Ascending aorta (tissue), 2 donors: Measurements from ENCODE around the gene TRIM47. TPM values are rescaled to one million over a fixed set of nuclear protein-coding genes. Genes with fewer than 3 reads are reported as not detected.
"Not testable (repeated sequence)": the region's sequence is repeated elsewhere in the genome, so short reads cannot be mapped to it uniquely, and the experiment has no call there.

Source experiments
- DNase-seq, 2 donors: peaks; one replicate each; pipeline ENCODE4 v3.0.0-alpha.2; 2019; ENCODE audit warnings: low spot score in 2 of 2
- H3K27ac ChIP-seq, 2 donors: fragments of 200-600 bp; sonication (generic); one replicate each; pipeline ENCODE4 v1.5.1; 2016 to 2017; ENCODE audit warnings: mild to moderate bottlenecking in 1 of 2
- H3K27me3 ChIP-seq: fragments of 200-600 bp; sonication (generic); one replicate; pipeline ENCODE4 v1.5.1; 2017
- H3K36me3 ChIP-seq, 2 donors: fragments of 200-600 bp; sonication (generic); one replicate each; pipeline ENCODE4 v1.5.1; 2016
- H3K4me1 ChIP-seq, 2 donors: fragments of 200-600 bp; sonication (generic); one replicate each; pipeline ENCODE4 v1.5.1; 2016 to 2017; ENCODE audit warnings: mild to moderate bottlenecking in 1 of 2
- H3K4me3 ChIP-seq, 2 donors: fragments of 200-600 bp; sonication (generic); one replicate each; pipeline ENCODE4 v1.5.1; 2016 to 2017; ENCODE audit warnings: mild to moderate bottlenecking in 1 of 2
- H3K9me3 ChIP-seq, 2 donors: fragments of 200-600 bp; sonication (generic); one replicate each; pipeline ENCODE4 v1.5.1; 2016
- intact Hi-C: fragments of 100-400 bp; cut with DNase I; formaldehyde crosslinking; loops from one replicate; pipeline ENCODE4 v1.15.1; 2023
- total RNA-seq: library from RNA; depleted of rRNA; stranded (reverse); fragments of >200 nt; gene quantifications from one replicate; pipeline ENCODE4 v1.1.0, GENCODE V29; 2016
- TF ChIP-seq, protein P1 (sequence below), 3 experiments: fragments of 200-600 bp in 2 of 3; fragments of 450-650 bp in 1 of 3; sonication (generic) in 2 of 3; IDR thresholded peaks; one replicate each; pipeline ENCODE4 v1.5.1; 2016 to 2019; ENCODE audit warnings: antibody characterized with exemption in 3 of 3, mild to moderate bottlenecking in 1 of 3, moderate library complexity in 1 of 3

Gene TRIM47
- total RNA-seq, 1 donor from 2014 or later, result 132 TPM

DNA sequence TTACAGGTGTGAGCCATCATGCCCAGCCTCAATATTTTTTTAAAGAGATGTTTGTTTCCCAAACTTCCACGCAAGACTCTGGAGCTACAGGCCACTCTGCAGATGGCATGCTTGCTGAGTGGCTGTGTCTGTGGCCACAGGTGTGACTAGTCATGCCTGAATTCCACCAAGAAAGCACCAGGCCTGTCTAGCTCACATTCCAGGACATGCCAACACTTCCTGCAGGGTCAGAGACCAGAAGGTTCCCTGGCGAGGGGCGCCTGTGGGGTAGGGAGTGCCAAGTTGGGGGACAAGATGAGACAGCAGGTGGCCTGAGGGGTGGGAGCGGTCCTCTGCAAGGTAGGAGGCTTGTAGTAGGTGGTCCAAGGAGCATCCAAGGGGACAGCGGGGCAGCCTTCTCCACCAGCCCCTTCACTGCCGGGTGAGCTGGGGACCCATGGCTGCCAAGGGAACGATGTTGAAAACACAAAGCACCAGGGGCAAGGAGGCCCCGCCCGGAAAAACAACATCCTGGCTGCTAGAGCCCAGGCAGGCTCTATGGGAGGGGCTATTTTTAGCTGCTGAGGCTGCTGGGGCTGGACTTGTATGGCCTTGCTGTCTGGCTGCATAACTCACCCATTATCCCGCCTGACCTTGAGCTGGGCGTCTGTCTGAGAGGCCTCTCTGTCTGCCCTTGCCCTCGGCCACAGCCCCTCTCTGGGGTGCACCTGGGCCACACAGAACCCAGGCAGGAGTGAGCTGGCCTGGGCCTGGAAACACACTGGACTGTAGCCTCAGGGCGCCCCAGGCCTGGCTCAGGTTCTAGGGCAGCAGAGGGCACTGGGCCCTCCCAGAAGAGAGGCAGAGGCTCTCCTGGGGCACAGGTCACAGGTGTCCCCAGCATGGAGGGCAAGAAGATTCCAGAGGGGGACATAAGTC, 5.7 kb downstream of the TRIM47 start:
- peak overlapping the region; percentile 14 to 85 for H3K4me3 ChIP-seq
- H3K27ac ChIP-seq, result peak overlapping the region; percentile 96 to 99

DNA sequence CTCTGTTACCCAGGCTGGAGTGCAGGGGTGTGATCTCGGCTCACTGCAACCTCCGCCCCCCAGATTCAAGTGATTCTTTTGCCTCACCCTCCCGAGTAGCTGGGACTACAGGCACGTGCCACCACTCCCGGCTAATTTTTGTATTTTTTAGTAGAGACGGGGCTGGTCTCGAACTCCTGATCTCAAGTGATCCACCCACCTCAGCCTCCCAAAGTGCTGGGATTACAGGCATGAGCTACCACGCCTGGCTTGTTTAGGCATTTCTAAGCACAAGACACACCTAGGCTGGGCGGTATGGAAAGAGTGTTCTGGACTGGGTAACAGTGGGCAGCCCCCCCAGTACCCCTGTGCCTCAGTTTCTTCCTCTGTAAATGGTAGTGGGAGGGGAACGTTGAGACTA, 8.2 kb downstream of the TRIM47 start:
- not testable (repeated sequence) for H3K9me3 ChIP-seq, DNase-seq, H3K27me3 ChIP-seq
- peak overlapping the region; percentile 96 to 99 for H3K27ac ChIP-seq
- intact Hi-C loops, result loop anchor here (10.0 kb wide), 1 partner anchor 205 kb away; the partner anchor contains the start of genes RECQL5 and SAP30BP
- peaks cover 13% of the 10 kb centered on the region in 2 donors for H3K36me3 ChIP-seq
- H3K4me1 ChIP-seq, result peaks cover 40 to 60% of the 10 kb centered on the region in 2 donors
- peak overlapping the region in 1 of 2 donors; percentile 31 for H3K4me3 ChIP-seq

More for the DNA sequence above, 5.7 kb downstream of the TRIM47 start:
- Histone ChIP-seq H3K27me3 (no peaks in the 10 kb centered on the region), H3K9me3 (no peaks in the 10 kb centered on the region), H3K36me3 (peaks cover 13% of the 10 kb centered on the region in 2 donors), H3K4me1 (peaks cover 52 to 77% of the 10 kb centered on the region in 2 donors)
- peak; percentile 69 to 96 for DNase-seq
- intact Hi-C loops, result loop anchor here (1.0 to 10.0 kb wide), 2 partner anchors 17 to 208 kb away; partner anchors contain the start of genes RECQL5, SAP30BP and WBP2
- TF ChIP-seq, protein P1, sequence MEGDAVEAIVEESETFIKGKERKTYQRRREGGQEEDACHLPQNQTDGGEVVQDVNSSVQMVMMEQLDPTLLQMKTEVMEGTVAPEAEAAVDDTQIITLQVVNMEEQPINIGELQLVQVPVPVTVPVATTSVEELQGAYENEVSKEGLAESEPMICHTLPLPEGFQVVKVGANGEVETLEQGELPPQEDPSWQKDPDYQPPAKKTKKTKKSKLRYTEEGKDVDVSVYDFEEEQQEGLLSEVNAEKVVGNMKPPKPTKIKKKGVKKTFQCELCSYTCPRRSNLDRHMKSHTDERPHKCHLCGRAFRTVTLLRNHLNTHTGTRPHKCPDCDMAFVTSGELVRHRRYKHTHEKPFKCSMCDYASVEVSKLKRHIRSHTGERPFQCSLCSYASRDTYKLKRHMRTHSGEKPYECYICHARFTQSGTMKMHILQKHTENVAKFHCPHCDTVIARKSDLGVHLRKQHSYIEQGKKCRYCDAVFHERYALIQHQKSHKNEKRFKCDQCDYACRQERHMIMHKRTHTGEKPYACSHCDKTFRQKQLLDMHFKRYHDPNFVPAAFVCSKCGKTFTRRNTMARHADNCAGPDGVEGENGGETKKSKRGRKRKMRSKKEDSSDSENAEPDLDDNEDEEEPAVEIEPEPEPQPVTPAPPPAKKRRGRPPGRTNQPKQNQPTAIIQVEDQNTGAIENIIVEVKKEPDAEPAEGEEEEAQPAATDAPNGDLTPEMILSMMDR (IDR thresholded peaks at IDR 0.05), result no peak

DNA sequence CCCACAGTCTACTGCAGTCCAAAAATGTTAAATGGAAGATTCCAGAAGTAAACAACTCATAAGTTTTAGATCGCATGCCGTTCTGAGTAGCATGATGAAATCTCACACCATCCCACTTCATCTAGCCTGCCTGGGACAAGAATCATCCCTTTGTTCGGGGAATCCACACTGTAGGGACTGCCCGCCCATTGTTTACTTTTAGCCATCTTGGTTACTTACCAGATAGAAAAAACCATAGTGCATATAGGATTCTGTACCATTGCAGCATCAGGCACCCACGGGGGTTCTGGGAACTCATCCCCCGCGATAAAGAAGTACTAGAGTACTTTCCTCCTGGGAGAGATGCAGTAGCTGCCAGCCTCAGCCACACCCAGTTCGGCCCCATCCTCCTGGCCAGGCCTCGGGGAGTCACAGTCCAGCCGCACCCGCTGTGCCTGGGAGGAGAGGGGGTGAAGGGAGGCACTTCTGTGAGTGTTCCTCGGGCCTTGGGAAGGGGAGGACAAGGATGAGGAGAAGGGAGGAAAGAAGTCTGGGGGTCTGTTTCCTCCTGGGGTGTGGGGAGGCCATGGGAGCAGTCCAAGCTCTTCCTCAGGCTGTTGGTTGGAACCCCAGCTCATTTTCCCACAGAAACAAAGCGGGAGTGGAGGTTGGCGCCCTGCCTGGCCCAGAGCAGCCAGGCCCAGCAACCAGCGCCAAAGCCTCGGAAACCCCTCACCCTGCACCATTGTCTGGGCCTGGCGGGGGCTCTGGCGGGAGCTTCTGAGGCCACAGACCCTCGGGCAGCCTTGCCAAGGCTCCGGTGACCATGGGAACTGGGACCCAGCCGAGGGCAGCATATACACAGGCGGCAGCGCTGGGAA, 8.9 kb downstream of the TRIM47 start:
- Histone ChIP-seq H3K4me1 (peaks cover 33 to 55% of the 10 kb centered on the region in 2 donors), H3K27ac (peak overlapping the region; percentile 96 to 99), H3K4me3 (peak overlapping the region in 1 of 2 donors; percentile 31), H3K9me3 (no peaks in the 10 kb centered on the region), H3K36me3 (peaks cover 5 to 7% of the 10 kb centered on the region in 2 donors), H3K27me3 (no peaks in the 10 kb centered on the region)
- intact Hi-C loops, result loop anchor here (10.0 kb wide), 1 partner anchor 205 kb away; the partner anchor contains the start of genes RECQL5 and SAP30BP
- TF ChIP-seq, protein P1 (IDR thresholded peaks at IDR 0.05), result no peak
- DNase-seq, result no peak

DNA sequence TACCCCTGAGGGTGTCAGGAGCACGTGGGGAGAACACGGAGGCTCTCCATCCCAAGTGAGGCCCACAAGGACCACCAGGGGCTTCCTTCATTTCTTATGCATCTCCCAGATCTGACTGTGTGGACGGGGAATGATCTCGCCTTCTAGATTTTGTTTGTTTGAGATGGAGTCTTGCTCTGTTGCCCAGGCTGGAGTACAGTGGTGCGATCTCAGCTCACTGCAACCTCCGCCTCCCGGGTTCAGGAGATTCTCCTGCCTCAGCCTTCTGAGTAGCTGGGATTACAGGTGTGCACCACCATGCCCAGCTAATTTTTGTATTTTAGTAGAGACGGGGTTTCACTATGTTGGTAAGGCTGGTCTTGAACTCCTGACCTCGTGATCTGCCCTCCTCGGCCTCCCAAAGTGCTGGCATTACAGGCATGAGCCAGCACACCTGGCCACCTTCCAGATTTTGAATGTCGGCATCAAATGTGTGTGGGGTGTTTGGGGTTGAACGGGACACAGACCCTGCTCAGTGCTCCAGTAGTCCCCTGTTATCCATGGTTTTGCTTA, 9.6 kb downstream of the TRIM47 start:
- H3K27ac ChIP-seq, result peak overlapping the region; percentile 96 to 99
- peak overlapping the region in 1 of 2 donors; percentile 31 for H3K4me3 ChIP-seq
- H3K27me3 ChIP-seq, H3K36me3 ChIP-seq, H3K9me3 ChIP-seq, DNase-seq, intact Hi-C loops: not testable (repeated sequence)
- H3K4me1 ChIP-seq, result peaks cover 26 to 52% of the 10 kb centered on the region in 2 donors

DNA sequence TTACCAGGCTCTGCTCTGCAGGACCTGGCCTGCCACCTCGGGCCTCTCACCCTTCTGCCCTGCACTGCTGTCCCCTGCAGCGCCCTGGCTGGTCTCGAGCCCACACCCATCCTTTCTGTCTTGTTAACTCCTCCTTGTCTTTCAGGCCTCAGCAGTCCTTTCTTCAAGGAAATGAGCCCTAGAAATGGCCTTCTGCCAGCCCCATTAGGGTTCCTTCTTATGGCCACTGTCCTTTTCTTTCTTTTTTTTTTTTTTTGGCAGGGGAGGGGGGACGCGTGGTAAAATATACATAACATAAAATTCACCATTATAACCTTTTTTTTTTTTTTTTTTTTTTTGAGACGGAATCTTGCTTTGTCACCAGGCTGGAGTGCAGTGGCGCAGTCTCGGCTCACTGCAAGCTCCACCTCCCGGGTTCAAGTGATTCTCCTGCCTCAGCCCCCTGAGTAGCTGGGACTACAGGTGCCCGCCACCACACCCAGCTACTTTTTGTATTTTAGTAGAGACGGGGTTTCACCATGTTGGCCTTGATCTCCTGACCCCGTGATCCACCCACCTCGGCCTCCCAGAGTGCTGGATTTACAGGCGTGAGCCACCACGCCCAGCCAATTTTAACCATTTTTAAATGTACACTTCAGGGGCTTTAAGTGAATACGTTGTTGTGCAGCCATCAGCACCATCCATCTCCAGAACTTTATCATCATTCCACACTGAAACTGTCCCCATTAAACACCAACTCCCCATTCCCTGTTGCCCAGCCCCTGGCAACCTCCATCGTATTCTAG, 12.8 kb downstream of the TRIM47 start:
- H3K4me3 ChIP-seq, H3K36me3 ChIP-seq, H3K9me3 ChIP-seq, DNase-seq, H3K27me3 ChIP-seq, H3K27ac ChIP-seq, intact Hi-C loops: not testable (repeated sequence)
- peaks cover 12 to 26% of the 10 kb centered on the region in 2 donors for H3K4me1 ChIP-seq

DNA sequence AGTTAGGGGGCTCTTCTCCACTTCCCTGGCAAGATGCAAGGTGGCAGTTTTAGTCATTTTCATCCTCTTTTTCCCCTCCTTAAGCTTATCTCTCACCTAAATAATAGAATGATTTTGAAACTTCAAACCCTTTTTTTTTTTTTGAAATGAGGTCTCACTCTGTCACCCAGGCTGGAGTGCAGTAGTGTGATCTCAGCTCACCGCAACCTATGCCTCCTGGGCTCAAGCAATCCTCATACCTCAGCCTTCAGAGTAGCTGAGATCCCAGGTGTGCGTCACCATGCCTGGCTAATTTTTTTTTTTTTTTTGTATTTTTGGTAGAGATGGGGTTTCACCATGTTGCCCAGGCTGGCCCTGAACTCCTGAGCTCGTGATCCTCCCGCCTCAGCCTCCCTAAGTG, 13.5 kb downstream of the TRIM47 start:
- H3K4me3 ChIP-seq, H3K36me3 ChIP-seq, intact Hi-C loops, DNase-seq, H3K27me3 ChIP-seq, H3K9me3 ChIP-seq: not testable (repeated sequence)
- Histone ChIP-seq H3K4me1 (peaks cover 6 to 20% of the 10 kb centered on the region in 2 donors), H3K27ac (peak overlapping the region; percentile 45 to 52)
